Activated CD4-positive, alpha-beta T cell treated with anti-CD3 and anti-CD28 coated beads, Interleukin-2, Interleukin-6, amounts not matched to agents 100 ng/mL and 50 ng/mL, durations not matched to agents 16 hours and 8 hours (primary cell): Measurements from ENCODE around the gene BCR.
A peak's percentile ranks its signal among the peaks of the same experiment; 100 is the strongest.
"Not testable (repeated sequence)": the region's sequence is repeated elsewhere in the genome, so short reads cannot be mapped to it uniquely, and the experiment has no call there.

ENCODE experiments used
- DNase-seq: peaks from one replicate; pipeline ENCODE4 v3.0.0-alpha.2; 2020

Gene BCR

GRCh38 chr22:23323960-23324688, 143.8 kb downstream of the BCR start:
- DNase-seq = peak; percentile 14

DNA sequence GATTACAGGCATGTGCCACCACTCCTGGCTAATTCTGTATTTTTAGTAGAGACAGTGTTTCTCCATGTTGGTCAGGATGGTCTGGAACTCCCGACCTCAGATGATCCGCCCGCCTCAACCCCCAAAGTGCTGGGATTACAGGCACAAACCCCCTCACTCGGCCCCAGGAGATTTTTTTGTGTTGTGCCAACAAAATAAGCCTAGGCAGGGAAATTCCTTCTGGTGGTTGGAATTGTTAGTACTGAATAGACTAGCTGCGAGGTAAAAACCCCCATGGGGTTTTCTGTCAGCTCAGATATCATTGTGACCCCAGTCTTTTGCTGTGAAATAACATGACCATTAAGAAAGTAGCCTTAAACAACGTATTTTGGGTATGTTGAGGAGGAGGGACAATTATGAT, 144.9 kb downstream of the BCR start:
- no peak for DNase-seq

- DNase-seq = not testable (repeated sequence)
Measured at GRCh38 chr22:23333822-23334221, 153.5 kb downstream of the BCR start.

DNA sequence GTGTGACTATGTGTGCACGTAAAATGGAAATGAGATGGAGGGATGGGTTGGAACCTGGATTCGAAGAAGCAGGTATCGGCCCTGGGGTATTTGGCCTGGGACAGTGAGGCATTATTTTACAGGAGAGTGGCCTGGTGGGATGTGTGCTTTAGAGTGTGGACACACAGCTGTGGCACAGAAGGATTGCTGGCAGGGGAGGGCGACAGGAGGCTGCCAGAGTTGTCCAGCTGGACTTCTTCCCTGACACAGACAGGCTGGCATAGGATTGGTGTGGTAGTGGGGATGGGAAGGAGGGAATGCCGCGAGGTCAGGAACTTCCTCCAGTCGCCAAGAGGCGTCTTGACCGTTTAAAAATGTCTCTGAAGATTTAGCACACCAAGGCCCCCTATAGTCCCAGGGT, 157.4 kb downstream of the BCR start:
- DNase-seq = not testable (repeated sequence)

DNA sequence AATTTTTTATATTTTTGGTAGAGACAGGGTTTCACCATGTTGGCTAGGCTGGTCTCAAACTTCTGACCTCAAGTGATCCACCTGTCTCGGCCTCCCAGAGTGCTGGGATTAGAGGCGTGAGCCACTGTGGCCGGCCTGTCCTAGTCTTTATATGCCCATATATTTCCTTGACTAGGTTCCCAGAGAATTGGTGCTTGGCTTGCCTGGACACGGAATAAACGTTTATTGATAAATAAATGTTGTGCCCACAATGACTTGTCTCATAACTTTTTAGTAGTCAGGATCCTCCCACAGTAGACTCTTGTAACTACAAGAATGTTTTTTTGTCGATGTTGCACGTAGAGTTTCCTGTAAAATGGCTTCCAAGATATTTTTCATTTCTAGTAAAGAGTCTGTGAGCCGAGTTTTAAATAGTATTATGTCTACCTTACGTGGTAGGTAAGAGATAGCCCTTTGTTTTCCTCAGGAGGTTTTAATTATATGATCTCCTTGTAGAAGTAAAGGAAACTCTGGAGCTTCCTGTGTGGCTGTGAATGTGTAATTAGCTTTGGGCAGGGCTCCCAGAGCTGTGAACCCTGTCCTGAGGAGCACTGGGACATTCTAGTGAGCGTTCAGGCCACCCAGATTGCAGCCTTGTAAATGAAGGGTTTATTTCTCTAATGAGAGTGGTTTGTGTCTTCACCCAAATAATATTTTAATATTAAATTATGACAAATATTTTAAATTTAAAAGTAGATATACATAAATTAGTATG, 161.8 kb downstream of the BCR start:
- not testable (repeated sequence) for DNase-seq

GRCh38 chr22:23351321-23351720, 171.0 kb downstream of the BCR start:
- DNase-seq = no peak

DNA sequence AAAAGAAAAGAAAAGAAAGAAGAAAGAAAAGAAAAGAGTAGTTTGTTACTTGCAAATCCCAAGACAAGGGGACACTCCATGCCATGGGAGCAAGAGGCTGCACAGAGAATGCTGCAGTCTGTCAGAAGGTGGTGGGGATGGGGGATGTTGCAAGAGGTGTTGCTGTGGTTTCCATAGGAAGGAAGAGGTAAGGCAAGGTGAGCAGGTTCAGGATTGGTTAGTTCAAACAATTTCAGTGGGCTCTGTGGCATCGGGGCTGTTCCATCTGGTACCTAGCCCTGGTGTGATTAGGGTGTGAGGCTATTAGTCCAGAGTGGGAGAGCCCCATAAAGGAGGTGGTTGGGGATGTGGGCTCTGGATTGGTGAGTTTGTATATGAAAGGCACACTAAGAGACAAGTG, 172.7 kb downstream of the BCR start:
- DNase-seq = no peak

- no peak for DNase-seq
Measured at GRCh38 chr22:23353696-23354095, 173.4 kb downstream of the BCR start.

- no peak for DNase-seq
Measured at GRCh38 chr22:23356094-23356493, 175.8 kb downstream of the BCR start.

- no peak for DNase-seq
Measured at GRCh38 chr22:23357053-23357452, 176.7 kb downstream of the BCR start.

GRCh38 chr22:23359583-23360123, 179.3 kb downstream of the BCR start:
- DNase-seq = no peak

GRCh38 chr22:23361676-23362075, 181.4 kb downstream of the BCR start:
- no peak for DNase-seq

- DNase-seq = no peak
Measured at GRCh38 chr22:23363683-23364082, 183.4 kb downstream of the BCR start.

GRCh38 chr22:23364389-23364788, 184.1 kb downstream of the BCR start:
- no peak for DNase-seq

DNA sequence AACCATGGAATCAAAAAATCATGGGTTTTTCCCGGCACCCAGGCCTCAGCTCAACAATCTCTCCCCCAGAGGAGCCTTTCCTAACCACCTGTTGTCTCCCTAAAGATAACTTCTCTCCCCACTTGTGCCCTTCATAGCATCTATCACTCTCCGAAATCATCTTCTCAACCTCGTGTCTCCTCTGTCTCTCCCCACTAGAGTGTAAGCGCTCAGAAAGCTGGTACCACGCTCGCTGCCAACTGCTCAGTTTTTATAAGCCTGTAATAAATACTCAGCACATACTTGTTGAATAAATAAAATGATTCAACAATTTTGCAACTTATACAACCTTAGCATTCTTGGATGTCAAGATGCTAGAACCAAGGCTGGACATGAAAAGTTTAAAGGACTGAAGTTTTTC, 185.2 kb downstream of the BCR start:
- DNase-seq = no peak

DNA sequence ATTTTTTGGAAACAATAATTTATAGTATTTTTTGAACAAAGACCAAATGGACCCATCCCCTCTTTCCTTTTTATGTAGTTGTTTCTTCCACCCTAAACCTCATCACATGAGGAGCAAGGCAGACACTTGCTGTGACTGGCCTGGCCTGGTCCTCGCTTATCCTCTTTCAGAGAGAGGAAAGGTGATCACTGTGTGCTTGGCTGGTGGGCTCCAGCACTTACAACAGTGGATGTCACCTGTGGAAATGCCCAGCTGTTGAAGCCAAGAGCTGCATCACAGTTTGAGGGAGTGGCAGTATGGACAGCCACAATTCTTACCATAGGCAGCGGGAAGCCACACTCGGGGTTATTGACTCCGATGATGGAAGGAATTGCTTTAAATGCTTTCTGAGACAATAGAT, 185.7 kb downstream of the BCR start:
- DNase-seq = no peak

- not testable (repeated sequence) for DNase-seq
Measured at GRCh38 chr22:23367196-23367595, 186.9 kb downstream of the BCR start.
